Limb (tissue), 2 donors: Measurements from ENCODE around the gene KL.
A peak's percentile ranks its signal among the peaks of the same experiment; 100 is the strongest.

Experiments
- DNase-seq, 2 donors: peaks; one replicate each; pipeline ENCODE4 v3.0.0-alpha.2; 2016; ENCODE audit errors: extremely low spot score in 2 of 2

KL gene

DNA sequence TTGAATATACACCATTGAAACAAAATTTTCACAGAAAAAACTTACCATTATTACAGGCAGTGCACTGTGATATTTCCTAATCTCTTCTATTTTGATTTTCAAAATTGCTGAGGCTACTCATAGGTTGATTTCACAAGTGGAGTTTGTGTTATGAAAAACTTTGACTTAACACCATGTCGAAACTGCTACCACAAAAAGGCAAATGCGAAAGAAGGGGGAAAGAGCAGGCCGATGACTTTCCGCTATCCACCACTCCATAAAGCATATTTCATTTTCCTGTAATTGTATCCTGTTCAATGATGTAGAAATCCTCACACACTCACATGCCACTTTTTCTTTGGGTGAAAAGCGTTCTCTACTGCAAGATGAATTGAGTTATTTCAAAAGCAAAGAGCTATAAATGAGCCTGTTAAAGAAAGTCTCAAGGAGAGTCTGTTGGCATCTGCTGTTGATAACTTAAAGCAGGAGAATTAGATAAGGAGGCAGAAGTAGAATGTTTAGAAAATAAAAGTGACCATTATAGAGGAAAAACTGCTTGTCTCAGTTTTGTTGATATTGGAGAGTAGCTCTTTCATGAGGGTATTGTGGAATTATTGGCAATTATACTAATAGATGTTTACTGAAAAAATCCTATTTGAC is 18.8 kb downstream of the KL start:
- DNase-seq = no peak

DNA sequence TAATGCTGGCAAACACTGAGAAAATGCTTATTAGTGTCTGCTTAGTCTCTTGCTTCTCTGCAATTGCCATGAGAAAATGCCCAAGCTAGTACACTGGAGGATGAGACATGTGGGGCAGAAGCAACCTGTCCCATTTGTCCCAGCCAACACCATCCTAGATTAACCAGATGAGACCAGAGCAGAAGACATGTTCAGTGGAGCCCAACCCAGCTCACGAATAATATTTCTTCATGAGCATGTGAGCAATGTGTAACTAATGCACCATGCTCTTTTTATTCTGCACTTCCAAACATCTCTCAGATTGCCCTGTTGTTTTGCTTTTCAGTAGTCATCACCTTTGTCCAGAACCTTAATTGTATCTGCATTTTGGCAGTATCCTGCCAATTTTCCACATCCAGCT is 21.4 kb downstream of the KL start:
- no peak for DNase-seq

DNA sequence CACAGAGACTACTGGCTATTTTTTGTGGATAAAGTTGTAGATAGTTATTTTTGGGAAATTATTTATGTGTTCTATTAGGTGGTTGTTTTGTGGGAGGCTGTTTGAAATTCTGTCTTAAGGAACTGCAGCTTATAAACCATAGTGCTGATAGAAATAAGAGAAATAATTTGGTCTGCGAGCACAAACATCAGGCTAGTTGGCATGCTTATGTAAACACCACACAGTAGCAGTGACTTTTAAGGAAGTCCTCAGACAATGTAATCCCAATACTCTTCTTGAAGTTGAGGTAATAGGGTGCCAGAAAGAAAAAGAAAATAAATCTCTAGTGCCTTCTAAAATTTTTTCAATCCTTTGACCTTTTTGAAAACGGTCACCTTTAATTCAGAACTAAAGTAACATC is 23.9 kb downstream of the KL start:
- DNase-seq = no peak

DNA sequence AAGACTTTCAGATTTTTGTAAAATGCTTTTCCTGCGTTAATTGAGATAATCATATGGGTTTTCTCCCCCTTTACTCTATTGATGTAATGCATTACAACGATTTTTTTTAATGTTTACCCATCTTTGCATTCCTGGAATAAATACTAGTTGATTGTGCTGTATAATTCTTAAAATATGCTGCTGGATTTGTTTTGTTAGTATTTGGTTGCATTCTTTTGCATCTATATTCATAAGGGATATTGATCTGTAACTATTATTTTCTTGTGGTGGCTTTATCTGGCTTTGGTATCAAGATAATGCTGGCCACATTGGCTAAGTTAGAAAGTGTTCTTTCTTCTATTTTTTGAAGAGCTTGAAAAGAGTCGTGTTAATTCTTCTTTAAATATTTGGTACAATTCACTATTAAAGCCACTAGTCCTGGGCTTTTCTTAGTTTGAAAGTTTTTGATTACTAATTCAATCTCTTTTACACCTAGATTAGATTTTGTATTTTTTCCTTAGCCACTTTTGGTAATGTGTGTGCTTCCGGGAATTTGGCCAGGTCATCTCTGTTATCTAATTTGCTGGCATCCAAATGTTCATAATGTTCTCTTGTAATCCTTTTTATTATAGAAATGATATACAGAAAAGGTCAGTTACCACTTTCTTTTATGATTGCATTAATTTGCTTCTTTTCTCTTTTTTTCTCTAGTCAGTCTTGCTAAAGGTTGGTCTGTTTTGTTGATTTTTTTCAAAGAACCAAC is 29.8 kb downstream of the KL start:
- no peak for DNase-seq

DNA sequence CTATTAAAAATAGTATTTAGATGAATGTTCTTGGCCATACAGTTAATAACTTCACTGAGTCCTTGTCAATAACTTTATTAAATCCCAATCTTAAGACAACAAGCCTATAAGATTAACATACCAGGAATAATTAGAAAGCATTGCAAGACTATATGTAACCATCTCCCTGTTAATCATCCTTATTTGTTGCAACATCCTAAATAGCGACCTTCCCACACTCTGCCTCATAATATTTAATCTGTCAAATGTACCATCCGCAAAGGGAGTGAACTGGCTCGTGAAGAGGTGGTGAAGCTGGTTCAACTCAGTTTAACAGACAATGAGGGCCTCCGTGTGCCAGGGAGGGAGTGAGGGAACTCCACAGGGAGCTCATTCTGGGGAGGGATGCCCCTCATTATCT is 33.9 kb downstream of the KL start:
- no peak for DNase-seq

DNA sequence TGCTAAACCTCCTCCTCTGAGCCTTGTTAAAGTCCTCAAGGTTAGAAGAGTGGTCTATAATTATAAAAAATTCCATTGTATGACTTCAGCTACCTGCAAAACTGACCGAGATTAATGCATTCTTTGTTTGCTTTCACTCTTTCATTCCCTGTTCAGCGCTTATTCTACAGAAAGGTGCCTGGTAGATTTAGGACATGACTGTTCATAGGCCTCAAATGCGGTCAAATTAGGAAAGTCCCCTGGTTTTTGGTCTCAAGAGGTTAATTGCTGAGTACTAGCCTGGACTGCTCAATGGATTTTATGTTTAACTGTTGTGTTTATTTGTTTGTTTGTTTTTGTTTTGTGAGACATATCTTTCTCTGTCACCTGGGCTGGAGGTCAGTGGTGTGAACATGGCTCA is 35.4 kb downstream of the KL start:
- DNase-seq = no peak

DNA sequence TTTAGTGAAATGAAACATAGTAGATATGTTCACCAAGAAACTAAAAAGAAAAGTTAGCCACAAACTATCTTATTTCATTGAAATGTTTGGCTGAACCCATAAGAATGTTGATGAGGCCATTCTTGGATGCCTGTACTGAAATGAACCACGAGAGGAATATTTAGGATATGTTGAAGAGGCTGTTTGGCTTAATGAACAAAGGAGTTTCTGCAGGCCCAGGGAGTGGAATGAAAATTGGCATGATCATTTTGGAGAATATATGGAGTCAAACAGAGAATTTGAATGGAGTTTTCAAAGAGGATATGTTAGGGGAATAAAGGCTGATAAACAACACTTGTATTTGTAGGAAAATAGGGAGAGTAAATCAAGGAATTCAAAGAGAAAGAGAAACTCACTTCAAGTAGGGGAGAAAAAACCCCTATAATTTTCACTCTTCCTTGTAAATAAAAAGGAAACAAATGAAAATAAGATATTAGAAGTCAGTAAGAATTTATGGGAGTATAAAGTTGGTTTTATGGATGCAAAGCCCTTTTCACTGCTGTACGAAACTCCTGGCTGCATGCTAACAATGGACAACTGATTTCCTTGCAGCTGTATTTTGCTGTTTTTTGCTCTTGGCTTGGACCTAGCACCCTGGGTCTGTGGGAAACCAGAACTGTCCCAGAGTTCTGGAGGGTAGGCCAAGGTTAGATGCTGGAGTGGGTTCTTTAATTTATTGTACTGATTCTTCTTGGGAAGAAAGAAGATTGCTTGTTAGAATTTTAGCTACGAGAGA is 36.5 kb downstream of the KL start:
- peak in 1 of 2 donors; percentile 71 for DNase-seq

DNA sequence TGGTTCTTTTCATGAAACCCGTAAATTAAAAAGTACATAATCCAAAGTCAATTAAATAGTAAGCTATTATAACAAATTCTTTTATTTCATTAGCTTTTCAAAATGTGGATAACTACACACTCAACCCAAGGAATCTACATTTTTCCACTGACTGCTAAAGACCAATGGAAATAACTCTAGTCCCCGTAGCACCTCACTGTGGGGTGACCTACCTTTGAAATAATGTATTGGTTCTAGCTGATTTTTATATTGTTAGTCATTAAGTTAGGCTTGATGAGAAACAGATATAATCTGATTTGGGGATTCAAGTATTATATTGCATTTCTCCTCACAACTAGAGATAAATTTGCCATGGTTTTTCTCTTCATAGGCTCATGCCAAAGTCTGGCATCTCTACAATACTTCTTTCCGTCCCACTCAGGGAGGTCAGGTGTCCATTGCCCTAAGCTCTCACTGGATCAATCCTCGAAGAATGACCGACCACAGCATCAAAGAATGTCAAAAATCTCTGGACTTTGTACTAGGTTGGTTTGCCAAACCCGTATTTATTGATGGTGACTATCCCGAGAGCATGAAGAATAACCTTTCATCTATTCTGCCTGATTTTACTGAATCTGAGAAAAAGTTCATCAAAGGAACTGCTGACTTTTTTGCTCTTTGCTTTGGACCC is 37.3 kb downstream of the KL start:
- no peak for DNase-seq

DNA sequence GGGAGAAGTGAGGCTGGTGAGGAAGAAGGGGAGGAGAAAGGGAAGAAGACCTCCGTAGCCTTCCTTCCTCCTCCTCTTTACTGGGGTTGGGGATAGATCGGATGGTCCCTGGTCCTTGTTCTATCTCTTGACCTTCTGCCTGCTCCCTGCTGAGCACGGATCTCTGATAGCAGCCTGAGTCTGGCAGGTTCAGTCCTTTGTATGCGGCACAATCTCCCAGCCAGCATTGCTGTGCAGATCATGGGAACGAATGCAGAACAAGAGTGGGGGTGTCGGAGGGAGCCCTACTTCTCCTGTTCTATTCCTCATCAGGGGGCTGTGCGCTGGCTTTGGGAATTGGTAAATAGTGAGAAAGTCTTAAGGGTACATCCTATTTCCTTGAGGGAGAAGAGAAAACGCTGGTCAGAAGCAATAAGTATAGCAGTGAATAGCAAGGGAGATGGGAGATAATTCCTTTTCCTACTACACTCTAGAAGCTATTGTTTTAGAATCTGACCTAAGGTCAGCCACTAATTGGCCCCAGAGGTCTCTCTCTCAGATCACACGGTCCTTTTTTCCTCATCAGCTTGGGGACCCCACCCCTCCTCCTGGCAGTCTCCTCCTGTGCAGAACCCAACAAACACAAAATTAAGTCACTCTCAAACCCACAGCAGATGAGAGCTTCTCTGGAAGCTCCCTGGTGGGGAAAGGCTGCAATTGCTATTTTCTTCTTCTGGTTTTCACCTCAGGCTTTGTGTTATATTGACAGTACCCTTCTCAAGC is 41.0 kb downstream of the KL start:
- peak in 1 of 2 donors; percentile 22 for DNase-seq

DNA sequence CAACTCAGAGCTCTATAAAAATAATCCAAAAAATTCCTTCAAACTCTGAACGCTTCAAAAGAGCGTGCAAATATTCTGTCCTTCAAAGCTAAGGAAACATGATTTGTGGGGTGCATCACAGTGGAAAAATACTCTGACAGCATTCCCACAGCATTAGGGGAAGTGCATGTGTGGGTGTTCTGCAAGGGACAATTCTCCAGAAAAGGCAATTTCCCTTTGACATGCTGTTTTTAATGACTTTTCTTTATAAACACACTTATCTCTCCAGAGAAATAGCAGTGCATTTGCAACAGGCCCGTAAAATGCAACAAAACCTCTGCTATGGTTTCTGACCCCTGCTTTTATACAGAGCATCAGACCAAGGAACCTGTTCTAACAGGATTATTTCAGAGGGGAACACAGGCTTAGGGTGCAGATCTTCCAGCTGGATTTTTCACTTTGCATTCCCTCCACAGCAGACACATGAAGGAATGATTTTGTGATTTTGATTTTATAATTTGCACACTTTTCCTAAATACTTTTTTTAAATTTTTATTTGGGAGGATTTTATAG is 42.6 kb downstream of the KL start:
- DNase-seq = no peak

DNA sequence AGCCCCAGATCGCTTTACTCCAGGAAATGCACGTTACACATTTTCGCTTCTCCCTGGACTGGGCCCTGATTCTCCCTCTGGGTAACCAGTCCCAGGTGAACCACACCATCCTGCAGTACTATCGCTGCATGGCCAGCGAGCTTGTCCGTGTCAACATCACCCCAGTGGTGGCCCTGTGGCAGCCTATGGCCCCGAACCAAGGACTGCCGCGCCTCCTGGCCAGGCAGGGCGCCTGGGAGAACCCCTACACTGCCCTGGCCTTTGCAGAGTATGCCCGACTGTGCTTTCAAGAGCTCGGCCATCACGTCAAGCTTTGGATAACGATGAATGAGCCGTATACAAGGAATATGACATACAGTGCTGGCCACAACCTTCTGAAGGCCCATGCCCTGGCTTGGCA is 44.6 kb downstream of the KL start:
- no peak for DNase-seq

DNA sequence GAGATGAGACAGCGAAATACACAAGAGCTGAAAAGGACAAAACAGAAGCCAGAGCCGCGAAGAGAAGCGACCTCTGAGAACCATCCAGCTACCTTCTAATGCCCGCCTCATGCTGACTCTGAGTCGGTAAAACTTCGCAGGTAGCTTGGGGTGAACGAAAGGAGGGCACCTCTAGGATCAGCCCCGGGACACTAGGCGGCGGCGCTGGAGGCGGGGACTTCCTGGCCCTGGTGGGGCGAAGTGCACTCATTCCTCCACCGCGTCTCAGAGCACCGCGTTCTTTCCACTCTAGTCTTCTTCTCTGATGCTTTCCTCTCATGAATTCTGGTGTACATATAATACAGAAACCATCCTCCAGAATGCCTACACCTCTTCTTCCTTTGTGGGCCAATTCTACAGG is 50.1 kb downstream of the KL start:
- DNase-seq = no peak

DNA sequence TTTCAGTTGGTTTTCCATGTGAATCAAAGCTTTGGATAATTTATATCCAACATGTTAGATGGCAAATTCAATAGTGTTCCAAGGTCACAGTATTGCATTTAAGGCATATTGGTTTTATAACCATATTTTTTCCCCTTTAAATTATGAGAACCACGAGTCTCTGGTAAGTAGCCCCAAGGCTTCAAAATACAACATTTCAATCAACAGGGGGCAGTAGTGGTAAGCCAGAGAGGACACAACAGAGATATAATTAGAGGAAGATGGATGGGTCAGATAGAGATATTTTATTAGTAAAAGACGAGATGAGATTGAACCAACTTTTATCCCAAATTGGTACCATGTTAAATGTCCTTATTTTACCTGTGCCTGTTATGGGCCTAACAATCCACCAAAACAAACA is 53.1 kb downstream of the KL start:
- DNase-seq = no peak

DNA sequence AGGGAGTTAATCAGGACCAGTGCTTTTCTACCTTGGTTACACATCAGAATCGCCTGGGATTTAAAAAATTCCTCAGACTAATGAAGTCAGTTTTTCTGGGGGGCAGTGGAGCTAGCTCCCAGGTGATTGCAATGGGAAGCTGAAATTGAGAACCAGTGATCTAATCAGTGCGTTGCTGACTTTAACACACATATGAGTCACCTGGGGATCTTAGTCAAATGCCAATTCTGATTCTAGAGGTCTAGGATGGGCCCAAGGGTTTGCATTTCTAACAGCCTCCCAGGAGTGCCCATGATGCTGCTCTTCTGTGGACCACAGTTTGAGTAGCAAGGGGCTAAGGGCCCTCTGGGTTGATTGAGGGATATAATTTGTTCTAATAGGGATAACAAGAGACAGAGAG is 54.5 kb downstream of the KL start:
- no peak for DNase-seq

DNA sequence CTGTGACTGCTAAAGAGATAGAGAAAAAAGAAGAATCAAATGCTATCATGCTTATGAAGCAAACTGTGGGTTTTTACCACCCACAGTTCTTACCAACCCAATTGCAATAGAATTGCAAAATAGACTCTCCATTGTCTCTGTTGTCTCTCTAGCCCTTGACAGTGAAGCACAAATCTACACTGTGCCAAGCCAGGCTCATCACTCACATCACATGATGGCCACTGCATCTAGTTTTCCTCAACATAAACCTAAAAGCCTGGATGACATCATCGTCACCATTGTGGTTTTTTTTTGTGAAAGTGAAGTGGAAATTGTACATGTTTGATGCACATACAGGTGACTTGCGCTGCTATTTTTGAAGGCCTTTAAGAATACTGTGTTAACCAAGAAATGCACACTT is 56.1 kb downstream of the KL start:
- DNase-seq = no peak

DNA sequence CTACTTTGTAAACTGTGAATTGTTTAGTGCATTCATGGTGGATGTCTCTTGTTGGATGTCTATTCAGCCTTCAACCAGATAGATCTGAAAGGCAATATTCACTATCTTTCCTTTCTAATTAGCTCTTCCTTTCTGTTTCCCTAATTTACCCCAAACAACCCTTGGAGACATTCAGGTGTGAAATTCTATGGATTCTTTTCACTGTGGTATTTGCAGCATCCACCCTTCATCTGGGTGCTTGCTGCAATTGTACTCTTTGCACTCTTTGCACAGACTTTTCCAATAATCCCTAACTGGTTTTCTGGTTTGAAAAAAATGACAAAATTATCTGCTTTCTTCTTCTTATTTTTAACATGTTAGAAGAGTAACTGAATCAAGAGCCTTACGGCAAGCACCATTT is 56.5 kb downstream of the KL start:
- DNase-seq = no peak

DNA sequence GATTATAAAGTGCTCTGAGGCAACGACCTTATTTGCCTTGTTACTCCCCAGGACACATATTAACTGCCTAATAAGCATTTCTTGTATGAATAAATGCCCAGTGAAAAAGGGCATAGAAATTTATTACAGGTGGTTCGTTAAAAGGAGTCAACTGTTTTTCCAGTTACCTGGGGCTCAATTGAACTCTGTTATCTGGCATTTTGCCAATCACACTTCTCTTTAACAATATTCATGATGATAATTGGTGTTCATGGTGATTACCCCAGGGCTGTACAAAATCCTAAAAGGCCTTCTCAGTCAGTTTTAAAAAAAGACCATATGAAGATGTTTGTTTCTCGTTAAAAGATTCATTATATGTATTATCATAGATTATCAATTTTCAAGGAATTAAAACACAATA is 57.1 kb downstream of the KL start:
- no peak for DNase-seq

DNA sequence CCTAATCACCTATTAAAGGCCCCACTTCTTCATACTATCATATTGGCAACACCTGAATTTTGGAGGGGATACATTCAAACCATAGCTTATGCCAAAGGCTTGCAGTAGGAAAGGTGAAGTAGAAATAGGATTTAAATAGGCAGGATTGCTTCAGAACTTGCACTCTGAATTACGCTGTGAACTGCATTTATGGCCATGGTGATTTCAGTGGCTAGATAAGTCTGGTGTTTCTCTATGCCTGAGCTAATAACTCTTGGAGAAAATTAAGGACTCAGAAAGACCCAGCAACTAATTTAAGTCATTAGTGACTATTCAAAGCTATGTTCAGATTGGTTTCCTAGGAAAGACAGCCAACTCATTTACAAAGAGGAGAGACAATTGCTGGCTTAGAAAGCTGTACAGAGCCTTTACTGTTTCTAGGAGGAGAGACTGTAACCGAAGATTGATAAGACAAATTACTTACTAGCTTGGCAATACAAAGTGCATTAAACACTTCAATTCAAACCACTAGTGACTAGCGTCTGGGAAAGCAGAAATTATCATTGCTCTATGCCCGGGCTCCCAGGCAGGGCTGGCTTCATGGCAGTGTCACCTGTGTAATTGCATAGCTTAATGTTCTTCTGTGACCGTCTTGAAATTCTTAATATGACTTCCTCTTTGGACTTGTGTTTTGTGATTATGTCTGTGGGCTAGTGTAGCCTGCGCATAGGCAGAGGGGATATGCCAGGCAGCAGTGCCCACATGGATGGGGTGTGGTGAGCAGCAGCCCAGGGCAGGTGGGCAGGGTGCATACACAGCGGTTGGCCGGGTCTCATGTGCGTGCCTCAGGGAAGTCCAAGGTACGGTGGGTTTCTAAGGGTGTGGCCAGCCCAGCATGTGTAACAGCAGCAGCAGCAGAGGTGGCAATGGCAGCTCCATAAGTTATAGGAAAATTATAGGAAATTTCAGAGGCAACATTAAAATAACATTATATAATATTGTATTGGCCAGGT is 60.1 kb downstream of the KL start:
- DNase-seq = no peak

DNA sequence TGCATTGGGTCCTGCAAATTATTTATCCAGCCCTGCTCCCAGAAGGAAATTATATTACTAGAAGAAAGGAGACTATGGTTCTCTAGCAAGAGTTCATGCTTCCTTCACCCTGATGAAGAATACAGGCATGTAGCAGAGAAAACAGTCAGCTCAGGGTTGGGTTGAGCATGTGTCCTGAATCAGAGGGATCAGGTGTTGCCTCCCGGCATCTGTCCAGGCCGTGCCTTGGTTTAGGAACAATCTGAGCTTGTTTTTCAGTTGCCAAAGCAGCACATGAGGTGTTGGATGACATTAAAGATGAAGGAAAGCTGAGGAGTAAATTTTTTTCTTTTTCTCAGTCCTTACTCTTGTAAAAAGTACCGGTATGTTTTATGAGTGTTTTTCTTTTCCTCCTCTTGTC is 62.0 kb downstream of the KL start:
- no peak for DNase-seq

DNA sequence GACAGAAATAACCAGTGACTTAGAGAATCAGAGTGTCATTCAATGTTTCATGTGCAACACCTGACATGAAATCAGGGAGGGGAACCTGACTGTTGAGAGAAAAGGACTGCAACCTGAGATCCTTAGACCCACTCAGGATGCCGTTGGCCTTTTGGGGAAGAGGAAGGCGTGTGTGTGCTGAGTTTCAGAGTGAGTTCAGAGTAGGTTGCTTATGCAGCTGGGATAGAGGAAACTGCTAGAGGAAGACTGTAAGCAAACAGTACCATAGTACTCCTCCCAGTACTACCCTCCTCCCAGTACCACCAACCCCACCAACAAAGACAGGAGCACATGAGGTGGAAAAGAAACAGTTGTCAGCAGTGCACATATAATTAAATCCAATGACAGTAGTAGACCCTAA is 63.7 kb downstream of the KL start:
- DNase-seq = no peak
